OCI-LY1 (cell line): ENCODE measurements around the gene MTHFD1.

ENCODE experiments used
- H2AFZ ChIP-seq: fragments of 200-600 bp; sonication (generic), shearing (Covaris generic); 2 replicates; pipeline ENCODE4 v1.6.0; 2014; ENCODE audit warnings: antibody characterized with exemption, mild to moderate bottlenecking, low read length
- H3F3A ChIP-seq: fragments of 200-600 bp; sonication (generic), shearing (Covaris generic); 2 replicates; pipeline ENCODE4 v1.6.0; 2014; ENCODE audit warnings: mild to moderate bottlenecking, antibody characterized with exemption, low read length, moderate library complexity; ENCODE audit not compliant: insufficient read depth
- H3K27ac ChIP-seq: fragments of 200-600 bp; sonication (generic); 2 replicates; pipeline ENCODE4 v1.5.1; 2014; ENCODE audit warnings: low read length, mixed run types, mild to moderate bottlenecking, low read depth; ENCODE audit not compliant: poor library complexity, severe bottlenecking
- H3K27me3 ChIP-seq: fragments of 200-600 bp; sonication (generic); 2 replicates; pipeline ENCODE4 v1.6.0; 2014; ENCODE audit warnings: antibody characterized with exemption, mild to moderate bottlenecking, low read length, moderate library complexity; ENCODE audit not compliant: insufficient read depth
- H3K36me3 ChIP-seq: fragments of 200-600 bp; sonication (generic); 2 replicates; pipeline ENCODE4 v1.6.1; 2014; ENCODE audit warnings: mild to moderate bottlenecking, antibody characterized with exemption, low read length, moderate library complexity, mixed read lengths; ENCODE audit not compliant: insufficient read depth
- H3K4me1 ChIP-seq: fragments of 200-600 bp; sonication (generic); 2 replicates; pipeline ENCODE4 v1.5.1; 2014; ENCODE audit warnings: mild to moderate bottlenecking, low read length, moderate library complexity; ENCODE audit not compliant: insufficient read depth, severe bottlenecking
- H3K4me2 ChIP-seq: fragments of 200-600 bp; sonication (generic), shearing (Covaris generic); 2 replicates; pipeline ENCODE4 v1.6.1; 2014; ENCODE audit warnings: low read length
- H3K4me3 ChIP-seq: fragments of 200-600 bp; sonication (generic); 2 replicates; pipeline ENCODE4 v1.5.1; 2014; ENCODE audit warnings: low read length, low read depth, mild to moderate bottlenecking, mixed read lengths; ENCODE audit not compliant: poor library complexity, severe bottlenecking
- H3K79me2 ChIP-seq: fragments of 200-600 bp; shearing (Covaris generic); 2 replicates; pipeline ENCODE4 v1.6.1; 2016; ENCODE audit warnings: mixed run types, low read length, mixed read lengths; ENCODE audit not compliant: insufficient read depth
- H3K9ac ChIP-seq: fragments of 200-600 bp; sonication (generic), shearing (Covaris generic); 2 replicates; pipeline ENCODE4 v1.6.1; 2014; ENCODE audit warnings: mild to moderate bottlenecking, low read length, mixed read lengths
- H3K9me2 ChIP-seq: fragments of 200-600 bp; sonication (generic), shearing (Covaris generic); 2 replicates; pipeline ENCODE4 v1.6.1; 2014; ENCODE audit warnings: low read depth, mild to moderate bottlenecking, low read length, mixed read lengths
- H3K9me3 ChIP-seq: fragments of 200-600 bp; shearing (Covaris generic); 2 replicates; pipeline ENCODE4 v1.6.1; 2014; ENCODE audit warnings: low read length, mixed read lengths
- H4K20me1 ChIP-seq: fragments of 200-600 bp; sonication (generic), shearing (Covaris generic); 2 replicates; pipeline ENCODE4 v1.6.0; 2016; ENCODE audit warnings: mild to moderate bottlenecking, low read length; ENCODE audit not compliant: insufficient read depth
- EZH2 ChIP-seq: fragments of 200-600 bp; sonication (generic), shearing (Covaris generic); IDR thresholded peaks from 2 replicates; pipeline ENCODE4 v1.8.0; 2017; ENCODE audit warnings: borderline replicate concordance, mixed run types, mild to moderate bottlenecking, antibody characterized with exemption, low read length, moderate library complexity, mixed read lengths
- TF ChIP-seq, protein P1 (sequence below): fragments of 200-600 bp; sonication (generic), shearing (Covaris generic); IDR thresholded peaks from 2 replicates; pipeline ENCODE4 v1.5.1; 2017; ENCODE audit warnings: mild to moderate bottlenecking, antibody characterized with exemption, low read length, moderate library complexity, mixed read lengths

Gene MTHFD1

DNA sequence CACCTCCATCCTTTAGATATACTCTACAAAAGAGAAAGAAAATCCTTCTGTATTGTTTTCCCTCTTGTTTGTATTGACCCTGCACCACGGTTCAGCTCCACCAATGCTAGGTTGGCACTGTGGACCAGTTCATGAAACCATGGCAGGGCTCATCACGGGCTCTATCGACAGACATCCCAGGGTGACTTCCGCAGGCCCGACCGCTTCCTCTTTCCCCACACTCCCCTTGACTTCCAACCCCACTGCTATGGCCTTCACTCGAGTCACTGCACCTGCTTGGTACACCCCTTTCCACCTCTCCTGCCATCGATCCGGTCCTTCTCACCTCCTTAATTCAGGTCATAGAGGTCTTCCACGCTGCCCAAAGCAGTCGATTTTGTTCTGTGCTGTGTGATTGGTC is 56.0 kb downstream of the MTHFD1 start:
- Histone ChIP-seq H2AFZ (no peak overlapping the region), H3K4me1 (peaks cover 31% of the 10 kb centered on the region), H3F3A (no peaks in the 10 kb centered on the region), H3K4me3 (no peak overlapping the region), H3K9ac (no peak overlapping the region; the same call in 1 of the 2 replicates), H3K79me2 (no peaks in the 10 kb centered on the region), H3K4me2 (no peak overlapping the region), H4K20me1 (no peaks in the 10 kb centered on the region), H3K9me2 (no peaks in the 10 kb centered on the region), H3K9me3 (no peaks in the 10 kb centered on the region), H3K27ac (peak overlapping the region; percentile 90), H3K36me3 (peaks cover 82% of the 10 kb centered on the region), H3K27me3 (no peaks in the 10 kb centered on the region)
- TF ChIP-seq EZH2: no peak
- TF ChIP-seq, protein P1, sequence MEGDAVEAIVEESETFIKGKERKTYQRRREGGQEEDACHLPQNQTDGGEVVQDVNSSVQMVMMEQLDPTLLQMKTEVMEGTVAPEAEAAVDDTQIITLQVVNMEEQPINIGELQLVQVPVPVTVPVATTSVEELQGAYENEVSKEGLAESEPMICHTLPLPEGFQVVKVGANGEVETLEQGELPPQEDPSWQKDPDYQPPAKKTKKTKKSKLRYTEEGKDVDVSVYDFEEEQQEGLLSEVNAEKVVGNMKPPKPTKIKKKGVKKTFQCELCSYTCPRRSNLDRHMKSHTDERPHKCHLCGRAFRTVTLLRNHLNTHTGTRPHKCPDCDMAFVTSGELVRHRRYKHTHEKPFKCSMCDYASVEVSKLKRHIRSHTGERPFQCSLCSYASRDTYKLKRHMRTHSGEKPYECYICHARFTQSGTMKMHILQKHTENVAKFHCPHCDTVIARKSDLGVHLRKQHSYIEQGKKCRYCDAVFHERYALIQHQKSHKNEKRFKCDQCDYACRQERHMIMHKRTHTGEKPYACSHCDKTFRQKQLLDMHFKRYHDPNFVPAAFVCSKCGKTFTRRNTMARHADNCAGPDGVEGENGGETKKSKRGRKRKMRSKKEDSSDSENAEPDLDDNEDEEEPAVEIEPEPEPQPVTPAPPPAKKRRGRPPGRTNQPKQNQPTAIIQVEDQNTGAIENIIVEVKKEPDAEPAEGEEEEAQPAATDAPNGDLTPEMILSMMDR: no peak

DNA sequence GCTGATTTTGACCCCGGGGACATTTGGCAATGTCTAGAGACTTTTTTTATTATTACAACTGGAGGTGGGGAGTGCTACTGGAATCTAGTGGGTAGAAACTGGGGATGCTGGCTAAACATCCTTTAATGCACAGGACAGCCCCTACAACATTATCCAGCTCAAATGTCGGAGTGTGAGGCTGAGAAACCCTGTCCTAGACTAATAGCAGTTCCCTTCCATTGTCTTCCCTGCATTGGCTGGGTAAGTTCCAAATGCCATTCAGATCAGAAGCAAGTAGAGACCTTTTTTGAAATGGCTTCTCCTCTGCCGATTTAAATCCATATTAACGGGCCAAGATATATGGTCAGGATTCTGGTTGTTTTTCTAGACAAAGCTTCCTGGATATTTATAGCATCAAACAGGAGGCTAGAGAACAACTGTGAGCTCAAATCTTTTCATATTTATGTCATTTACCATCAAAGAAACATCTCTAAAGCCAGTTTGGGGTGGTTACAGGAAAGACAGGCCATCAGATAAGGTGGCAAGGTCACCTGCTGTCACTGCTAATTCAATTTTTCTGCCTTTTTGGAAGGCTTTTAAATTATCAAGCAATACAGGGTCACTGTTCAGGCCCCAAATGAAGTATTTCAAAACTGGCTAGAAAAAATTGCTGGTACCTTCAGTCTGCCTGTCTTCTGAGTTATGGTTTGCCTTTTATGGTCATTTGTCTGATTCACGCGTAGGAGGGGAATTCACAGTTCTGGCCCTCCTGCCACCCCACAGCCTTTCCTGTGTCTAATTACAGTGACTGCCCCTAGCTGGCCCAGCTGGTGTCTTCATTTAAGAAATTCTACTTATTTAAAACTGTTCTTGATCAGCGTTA is 57.1 kb downstream of the MTHFD1 start:
- peak overlapping the region; percentile 38; the same call in 1 of the 2 replicates for H3K4me2 ChIP-seq
- no peaks in the 10 kb centered on the region for H4K20me1 ChIP-seq
- no peaks in the 10 kb centered on the region for H3K27me3 ChIP-seq
- H3K9me3 ChIP-seq: no peaks in the 10 kb centered on the region
- H3K27ac ChIP-seq: peak overlapping the region; percentile 90
- H3K79me2 ChIP-seq: no peaks in the 10 kb centered on the region
- H3K9ac ChIP-seq: peak overlapping the region; percentile 61
- H3K4me1 ChIP-seq: peaks cover 40% of the 10 kb centered on the region
- no peaks in the 10 kb centered on the region for H3K9me2 ChIP-seq
- H3F3A ChIP-seq: no peaks in the 10 kb centered on the region
- no peak overlapping the region for H3K4me3 ChIP-seq
- TF ChIP-seq, protein P1: peak; percentile 5; the same call in 1 of the 2 replicates
- TF ChIP-seq EZH2: no peak
- H2AFZ ChIP-seq: no peak overlapping the region
- peaks cover 83% of the 10 kb centered on the region for H3K36me3 ChIP-seq

DNA sequence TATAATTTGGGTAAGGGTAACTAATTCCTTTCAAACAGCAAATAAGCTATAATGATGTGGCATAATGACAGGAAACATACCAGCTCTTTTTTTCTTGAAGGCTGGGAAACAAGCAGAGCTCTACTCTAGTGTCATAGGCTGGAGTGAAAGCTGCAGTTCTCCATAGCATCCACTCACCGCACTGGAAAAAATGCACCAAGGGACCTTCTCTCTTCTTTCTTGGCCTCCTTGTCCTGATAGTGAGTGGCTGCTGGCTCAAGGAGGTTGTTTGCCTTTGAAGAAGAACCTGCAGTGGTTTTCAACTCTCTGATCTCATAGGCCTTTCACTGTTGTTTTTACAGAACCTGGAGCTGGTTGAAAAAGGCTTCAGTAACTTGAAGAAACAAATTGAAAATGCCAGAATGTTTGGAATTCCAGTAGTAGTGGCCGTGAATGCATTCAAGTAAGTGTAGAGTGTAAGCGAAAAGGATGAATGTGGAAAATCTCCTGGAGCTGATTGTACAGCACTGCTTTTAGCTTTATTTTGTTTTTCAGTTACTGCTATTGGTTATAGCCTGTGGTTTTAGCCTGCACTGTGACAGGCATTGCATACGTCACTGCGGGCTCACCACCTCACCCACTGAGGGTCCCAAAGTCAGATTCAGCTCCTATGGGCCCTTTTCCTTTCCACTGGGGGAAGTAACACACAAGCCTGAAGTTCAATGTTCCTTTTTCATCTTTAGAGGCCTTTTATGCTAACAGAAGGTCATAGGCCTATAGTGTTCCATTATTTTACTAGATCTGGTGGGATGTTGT is 59.9 kb downstream of the MTHFD1 start:
- peaks cover 81% of the 10 kb centered on the region for H3K36me3 ChIP-seq

More for the DNA sequence above, 59.9 kb downstream of the MTHFD1 start:
- peak overlapping the region; percentile 16 for H3K27ac ChIP-seq
- H3K4me3 ChIP-seq: no peak overlapping the region
- no peaks in the 10 kb centered on the region for H3K9me2 ChIP-seq
- no peak overlapping the region for H3K9ac ChIP-seq
- no peak for TF ChIP-seq EZH2
- TF ChIP-seq, protein P1: no peak
- H4K20me1 ChIP-seq: no peaks in the 10 kb centered on the region
- peaks cover 46% of the 10 kb centered on the region for H3K4me1 ChIP-seq
- H2AFZ ChIP-seq: no peak overlapping the region
- H3K27me3 ChIP-seq: no peaks in the 10 kb centered on the region
- no peaks in the 10 kb centered on the region for H3K79me2 ChIP-seq
- H3K9me3 ChIP-seq: no peaks in the 10 kb centered on the region
- H3F3A ChIP-seq: no peaks in the 10 kb centered on the region
- H3K4me2 ChIP-seq: no peak overlapping the region
